GM19240 (cell line): ENCODE measurements around the gene MRPL12.

ENCODE experiments used
- DNase-seq: peaks from one replicate; pipeline ENCODE4 v3.0.0; 2011; ENCODE audit warnings: low spot score; ENCODE audit not compliant: insufficient read length

The MRPL12 gene

DNA sequence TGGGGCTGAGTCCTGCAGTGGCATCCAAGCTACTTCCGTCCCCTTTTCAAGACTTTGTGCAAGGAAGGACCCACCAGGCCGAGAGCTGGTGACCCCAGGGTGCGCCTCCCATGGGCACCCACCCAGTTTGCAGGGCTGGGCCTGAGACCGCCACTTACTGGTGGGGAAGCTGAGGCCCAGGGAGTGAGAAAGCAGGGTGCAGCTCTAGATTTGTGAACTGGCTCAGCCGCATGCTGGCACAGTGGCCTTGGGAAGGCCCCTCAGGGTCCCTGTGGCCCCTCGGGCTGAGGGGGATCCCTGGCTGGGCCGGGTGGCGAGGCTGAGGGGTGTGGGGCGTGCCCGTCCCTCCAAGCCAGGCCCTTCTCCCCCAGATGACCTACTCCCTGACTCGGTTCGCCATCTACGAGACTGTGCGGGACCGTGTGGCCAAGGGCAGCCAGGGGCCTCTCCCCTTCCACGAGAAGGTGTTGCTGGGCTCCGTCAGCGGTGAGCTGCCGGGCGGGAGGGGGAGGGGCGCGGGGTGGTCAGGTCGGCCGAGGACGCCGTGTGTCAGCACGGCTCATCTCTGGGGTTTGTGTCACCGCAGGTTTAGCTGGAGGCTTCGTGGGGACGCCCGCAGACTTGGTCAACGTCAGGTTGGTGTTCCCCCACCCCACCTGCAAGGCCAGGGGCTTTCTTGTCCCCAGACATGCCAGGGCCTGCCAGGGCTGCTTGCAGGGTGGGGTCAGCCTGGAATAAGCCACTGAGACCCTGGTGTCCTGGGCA is 12.1 kb downstream of the MRPL12 start:
- DNase-seq: no peak

DNA sequence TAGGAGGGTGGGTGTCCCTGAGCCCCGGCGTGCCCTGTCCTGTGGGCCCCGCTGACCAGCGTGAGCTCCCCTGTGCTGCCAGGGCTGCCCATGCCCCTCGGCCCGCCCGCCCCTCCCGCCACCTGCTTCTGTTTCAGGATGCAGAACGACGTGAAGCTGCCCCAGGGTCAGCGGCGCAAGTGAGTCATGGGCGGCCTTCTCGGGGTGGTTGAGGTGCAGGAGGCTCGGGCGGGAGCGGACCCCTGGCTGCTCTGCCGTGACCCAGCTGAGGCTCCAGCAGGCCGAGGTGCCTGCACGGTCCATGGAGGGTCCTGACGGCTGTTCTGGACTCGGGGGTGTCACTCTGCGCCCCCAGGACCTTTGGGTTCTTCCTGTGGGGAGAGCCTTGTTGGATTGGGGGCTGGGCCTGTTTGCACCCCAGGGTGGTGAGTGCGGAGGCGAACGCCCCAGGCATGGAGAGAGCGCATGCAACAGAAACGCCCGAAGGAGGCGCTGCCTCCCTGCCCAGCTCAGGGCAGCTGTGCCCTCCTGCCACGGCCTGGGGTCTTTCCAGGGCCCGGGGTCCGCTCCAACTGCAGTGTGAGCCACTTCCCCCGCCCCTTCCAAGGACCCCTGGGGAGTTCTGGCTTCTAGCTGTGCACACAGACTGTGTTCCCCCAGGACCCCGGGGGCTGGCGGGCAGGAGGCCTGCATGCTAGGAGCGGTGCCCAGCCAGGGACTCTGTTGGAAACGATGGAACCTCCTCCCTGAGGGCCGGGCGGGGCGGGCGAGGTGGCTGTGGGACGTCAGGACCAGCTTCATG is 12.9 kb downstream of the MRPL12 start:
- no peak for DNase-seq

DNA sequence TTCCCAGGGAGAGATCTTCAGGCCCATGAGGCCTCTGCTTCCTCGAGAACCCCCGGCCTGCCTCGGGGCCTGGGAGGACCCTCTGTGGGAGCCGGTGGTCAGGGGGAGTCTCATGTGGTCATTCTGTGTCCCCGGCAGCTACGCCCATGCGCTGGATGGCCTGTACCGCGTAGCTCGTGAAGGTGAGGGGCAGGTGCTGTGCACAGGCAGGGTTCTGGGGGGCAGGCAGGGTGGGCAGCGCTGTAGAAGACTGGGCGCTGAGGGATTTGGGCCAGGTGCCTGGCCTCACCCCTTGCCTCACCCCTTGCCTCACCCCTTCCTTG is 13.5 kb downstream of the MRPL12 start:
- DNase-seq: no peak

DNA sequence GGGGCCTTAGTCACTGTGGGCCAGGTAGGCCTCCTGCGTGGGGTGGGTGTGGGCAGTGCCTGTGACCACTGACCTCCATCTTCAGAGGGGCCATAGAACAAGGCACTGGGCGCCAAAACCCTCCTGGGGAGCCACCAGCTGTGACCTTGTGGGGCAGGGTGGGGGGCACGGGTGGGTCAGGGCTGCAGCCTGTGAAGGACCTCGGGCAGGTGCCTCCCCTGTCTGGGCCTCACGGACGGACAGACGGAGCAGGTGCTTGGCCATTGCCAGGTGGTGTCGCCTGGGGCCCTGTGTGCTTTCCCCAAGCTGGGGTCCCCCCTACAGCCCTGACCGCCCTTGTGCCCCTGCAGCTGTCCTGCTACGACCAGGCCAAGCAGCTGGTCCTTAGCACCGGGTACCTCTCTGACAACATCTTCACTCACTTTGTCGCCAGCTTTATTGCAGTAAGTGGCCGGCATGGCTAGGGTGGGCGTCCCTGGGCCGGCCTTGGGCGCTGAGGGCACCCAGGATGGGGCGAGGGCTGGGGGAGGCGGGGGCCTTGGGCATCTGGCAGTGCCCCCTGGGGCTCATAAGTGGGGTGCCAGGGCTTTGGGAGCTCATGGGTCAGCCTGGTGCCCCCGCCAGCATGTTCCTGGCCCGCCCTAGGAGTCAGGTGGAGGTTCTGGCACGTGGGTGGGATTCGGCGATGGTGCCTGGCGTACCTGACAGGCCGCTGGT is 14.0 kb downstream of the MRPL12 start:
- DNase-seq: no peak

DNA sequence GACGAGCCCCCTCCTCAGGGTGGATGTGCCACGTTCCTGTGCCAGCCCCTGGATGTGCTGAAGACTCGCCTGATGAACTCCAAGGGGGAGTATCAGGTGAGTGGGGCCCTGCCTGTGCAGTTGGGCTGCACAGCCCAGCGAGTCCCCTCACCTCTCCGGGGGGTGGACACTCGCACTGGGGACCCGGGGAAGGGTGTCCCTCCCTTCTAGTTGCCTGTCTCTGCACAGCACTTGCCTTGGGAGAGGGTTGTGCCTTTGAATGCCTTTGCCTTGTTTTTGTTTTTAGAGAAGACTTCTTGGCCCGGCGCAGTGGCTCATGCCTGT is 14.6 kb downstream of the MRPL12 start:
- no peak for DNase-seq

DNA sequence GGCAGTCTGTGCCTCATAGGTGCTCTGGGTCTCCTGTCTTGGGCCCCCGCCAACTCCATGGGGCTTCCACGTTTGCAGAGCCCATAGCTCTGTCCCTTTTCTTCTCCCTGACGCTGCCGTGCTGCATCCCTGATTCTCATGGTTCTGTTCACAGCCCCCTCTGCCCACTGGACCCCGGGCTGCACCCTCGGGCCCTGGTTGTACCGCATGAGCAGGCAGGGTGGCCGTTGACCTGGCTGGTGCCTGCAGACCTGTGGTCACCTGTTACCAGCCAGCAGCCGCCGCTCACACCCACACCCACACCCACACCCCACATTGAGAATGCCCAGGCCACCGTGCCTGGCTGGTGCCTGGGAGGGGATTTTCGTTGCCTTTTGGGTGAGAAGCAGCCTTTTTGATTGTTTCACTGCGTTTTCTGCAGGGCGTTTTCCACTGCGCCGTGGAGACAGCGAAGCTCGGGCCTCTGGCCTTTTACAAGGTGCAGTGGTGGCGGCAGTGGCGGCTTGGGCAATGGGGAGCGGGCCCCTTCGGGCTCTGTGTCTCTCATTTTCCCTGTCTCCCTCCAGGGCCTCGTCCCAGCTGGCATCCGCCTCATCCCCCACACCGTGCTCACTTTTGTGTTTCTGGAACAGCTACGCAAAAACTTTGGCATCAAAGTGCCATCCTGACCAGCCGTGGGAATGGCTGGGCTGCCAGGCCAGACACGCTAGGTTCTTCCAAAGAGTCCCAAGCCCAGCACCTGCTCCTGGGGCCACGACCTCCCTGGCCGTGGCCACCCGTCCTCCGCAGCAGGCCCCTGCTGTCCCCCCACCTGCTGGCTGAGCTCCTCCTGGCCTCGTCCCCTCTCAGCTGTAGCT is 16.5 kb downstream of the MRPL12 start:
- DNase-seq: no peak

DNA sequence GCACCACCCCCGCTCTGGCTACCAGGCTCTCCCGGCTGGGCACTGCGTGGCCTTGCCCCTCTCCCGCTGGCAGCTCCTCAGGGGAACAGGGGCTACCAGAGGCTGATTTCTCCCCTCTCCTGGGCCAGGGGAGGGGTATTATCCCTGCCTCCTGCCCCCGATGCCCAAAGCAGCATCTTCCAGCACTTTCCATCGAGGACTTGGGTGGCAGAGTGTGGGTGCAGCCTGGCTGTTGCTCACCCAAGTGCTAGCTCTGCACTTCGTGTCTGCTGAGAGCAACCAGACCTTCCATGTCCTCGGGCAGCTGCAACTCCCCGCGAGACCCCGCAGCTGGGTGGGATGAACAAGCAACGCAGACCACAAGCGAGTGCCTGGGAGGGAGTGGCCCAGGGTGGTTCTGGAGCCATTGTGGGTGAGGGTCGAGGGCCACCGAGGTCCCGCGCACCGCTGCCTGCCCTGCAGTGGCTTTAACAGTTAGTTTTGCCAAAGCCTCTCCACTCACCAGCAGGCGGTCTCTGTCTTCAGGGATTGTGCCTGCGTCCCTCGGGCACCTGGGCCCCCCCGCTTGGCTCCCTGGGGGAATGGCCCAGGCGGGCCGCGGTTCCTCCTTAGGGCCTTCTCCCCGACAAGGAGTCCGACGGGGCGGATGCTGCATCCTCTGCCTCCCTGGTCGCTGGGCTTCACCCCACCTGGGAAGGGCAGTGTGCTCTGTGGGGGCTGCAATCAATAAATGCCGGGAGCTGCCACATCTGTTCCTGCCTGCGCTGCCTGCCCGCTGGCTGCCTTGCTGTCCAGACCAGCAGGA is 17.3 kb downstream of the MRPL12 start:
- DNase-seq: no peak

DNA sequence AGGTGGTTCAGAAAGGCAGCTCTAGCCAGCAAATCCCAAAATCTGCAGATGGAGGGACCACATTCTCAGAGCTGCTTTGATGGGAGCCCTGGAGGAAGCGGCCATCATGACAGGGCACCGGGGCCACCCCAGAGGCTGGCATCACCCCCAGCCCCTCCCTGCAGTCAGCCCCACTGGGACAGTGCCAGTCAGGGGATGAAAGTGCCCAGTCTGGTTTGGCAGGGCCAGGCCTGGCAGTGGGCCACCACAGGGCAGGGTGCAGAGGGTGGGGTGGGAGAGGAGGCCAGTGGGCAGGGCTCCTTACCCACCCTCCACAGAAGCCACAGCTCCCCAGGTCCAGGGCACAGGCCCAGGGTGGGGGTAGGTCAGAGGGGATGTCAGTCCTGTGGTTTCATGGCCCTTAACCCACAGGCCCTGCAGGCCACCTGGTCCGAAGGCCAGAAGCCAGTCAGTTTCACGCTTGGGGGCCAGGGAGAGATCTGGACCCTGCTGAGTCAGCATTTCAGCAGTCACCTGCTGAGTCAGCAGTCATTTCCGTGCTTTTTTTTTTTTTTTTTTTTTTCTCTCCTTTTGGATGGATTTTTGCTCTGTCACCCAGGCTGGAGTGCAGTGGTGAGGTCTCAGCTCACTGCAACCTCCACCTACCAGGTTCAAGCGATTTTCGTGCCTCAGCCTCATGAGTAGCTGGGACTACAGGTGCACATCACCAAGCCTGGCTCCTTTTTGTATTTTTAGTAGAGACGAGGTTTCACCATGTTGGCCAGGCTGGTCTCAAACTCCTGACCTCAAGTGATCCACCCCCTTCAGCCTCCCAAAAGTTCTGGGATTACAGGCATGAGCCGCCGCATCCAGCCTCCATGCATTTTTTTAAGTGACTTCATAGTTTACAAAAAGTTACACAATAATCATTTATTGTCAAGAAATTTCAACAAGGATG is 19.3 kb downstream of the MRPL12 start:
- no peak for DNase-seq

DNA sequence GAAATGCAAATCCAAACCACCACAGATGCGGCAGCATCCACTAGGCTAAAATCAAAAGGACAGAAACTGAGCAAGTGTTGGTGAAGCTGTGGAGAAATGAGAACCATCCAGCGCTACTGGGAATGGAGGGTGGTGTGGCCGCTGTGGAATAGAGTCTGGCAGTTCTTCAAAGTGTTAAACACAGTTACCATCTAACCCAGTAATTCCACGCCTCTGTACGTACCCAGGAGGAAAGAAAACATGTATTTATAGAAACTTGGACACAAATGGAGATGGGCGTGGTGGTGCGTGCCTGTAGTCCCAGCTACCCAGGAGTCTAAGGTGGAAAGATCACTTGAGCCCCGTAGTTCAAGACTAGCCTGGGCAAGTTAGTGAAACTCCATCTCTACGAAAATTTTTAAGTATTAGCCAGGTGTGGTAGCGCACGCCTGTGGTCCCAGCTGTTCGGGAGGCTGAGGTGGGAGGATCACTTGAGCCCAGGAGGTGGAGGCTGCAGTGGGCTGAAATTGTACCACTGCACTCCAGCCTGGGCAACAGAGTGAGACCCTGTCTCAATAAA is 20.6 kb downstream of the MRPL12 start:
- DNase-seq: no peak

DNA sequence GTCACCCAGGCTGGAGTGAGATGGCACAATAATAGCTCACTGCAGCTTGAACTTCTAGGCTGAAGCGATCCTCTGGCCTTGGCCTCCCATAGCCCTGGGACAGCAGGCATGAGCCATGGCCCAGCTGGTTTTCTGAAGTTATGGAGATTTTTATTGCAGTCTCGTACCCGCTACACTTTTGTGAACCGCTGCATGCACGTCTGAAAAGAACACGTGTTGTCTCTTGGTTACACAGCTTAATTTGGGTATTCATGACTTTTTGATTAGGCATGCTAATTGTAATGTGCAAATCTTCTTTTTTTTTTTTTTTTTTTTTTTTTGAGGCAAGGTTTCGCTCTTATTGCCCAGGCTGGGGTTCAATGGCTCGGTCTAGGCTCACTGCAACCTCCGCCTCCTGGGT is 22.3 kb downstream of the MRPL12 start:
- DNase-seq: no peak

DNA sequence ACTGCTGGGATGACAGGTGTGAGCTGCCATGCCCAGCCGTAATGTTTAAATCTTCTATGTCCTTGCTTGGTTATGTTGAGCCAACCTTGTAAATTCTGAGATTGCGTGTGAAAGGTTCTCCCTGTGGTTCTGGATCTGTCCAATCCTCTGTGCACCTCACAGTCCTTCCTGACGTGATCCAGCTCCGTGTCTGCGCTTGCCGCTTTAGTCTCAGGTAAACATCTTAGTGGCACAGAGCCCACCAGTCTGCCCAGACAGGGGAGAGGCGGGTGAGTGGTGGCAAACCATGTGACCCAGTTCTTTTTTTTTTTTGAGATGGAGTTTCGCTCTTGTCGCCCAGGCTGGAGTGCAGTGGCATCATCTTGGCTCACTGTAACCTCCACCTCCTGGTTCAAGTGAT is 22.8 kb downstream of the MRPL12 start:
- no peak for DNase-seq

DNA sequence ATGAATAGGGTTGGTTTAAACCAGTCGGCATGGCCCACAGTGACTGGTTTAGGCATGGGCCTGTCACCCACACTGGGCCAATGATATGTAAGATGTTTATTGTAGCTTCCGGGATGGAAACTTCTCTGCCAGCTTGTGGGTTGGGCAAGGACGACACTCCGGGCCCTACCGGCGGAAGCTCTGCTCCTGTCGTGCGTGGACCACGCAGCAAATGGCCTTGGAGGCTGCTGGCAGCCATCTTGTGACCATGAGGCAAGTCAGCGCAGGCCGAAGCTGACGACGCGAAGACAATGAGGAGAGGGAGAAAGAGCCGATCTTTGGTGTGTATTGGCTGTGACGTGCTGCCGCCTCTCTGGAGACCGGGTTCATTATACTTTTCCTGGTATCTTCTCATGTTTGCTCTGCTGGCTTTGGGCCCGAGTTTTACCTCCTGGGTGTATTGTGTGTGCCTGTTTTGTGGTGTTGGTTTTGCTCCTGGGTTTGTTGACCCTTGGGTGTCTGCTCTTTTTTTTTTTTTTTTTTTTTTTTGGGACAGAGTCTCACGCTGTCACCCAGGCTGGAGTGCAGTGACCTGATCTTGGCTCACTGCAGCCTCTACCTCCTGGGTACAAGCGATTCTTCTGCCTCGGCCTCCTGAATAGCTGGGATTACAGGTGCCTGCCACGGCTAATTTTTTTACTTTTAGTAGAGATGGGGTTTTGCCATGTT is 24.3 kb downstream of the MRPL12 start:
- no peak for DNase-seq

DNA sequence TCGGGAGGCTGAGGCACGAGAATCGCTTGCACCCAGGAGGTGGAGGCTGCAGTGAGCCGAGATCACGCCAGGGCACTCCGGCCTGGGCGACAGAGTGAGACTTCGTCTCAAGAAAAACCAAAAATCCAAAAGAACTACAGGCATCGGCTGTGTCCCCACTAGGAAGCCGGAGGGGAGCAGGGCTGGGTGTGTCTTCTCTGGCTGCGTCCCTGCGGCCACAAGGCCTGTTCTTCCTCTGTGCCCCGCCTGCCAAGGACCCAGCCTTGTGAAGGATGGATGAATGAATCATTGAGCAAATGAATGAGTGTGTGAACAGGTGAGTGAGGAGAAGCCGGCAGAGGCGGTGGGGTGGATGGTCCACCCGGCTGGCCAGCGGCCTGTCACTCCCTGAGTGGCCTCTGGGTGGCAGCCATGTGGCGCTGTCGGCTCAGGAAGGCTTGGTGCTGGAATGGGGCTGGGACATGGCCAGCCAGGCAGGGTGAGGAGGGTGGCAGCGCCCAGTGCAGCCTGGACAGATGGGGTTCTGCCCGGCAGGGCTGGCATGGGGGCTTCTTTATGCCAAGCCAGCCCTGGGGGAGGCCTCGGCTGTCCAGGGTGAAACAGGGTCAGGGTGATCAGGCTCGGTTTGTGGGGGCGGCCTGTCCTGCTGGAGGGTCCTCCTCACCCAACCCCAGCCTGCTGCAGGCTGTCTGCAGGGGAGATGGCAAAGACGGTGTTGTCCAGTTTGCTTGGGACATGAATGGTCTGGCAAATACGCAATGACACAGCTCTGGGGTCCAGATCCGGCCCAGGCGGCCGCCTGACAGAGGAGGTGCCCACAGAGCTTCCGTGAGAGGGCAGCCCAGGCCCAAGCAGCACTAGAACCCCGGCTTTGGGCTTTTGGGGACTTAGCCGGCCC is 30.6 kb downstream of the MRPL12 start:
- peak; percentile 94 for DNase-seq

DNA sequence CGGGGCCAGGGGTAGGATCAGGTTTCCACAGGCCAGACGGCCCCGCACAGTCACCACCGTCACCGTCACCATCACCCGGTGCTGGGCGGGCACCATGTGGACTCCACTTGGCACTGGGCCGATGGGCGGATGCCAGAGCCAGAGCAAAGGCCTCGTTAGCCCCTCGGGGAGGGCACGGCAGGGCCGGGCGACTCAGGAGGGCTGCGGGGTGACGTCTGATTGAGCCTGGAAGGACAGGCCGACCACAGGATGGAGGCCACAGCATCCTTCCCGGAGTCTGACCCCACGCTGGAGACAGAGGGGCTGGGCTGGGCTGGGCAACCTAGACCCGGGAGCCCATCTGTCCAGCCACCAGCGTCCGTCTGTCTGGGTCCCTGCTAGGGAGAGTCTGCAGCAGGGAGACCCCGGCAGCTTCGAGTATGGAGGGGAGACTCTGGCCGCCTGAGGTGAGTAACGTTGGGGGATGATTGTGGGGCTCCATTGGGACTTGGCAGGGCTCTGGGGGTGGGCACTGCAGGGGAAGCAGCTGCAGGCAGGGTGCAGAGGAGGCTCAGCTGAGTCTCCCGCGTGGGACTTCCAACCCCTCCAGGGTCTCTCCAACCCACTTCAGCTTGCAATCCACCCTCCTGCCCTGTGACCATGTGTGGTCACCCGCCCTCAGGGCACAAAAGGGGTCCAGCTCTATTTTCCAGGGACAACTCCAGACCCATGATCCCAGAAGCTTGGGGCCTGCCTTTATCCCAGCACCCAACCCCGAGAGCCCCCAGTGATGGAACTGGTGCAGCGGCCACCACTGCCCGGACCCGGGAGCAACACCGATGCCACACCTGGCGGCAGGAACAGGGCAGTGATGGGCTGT is 31.5 kb downstream of the MRPL12 start:
- no peak for DNase-seq

DNA sequence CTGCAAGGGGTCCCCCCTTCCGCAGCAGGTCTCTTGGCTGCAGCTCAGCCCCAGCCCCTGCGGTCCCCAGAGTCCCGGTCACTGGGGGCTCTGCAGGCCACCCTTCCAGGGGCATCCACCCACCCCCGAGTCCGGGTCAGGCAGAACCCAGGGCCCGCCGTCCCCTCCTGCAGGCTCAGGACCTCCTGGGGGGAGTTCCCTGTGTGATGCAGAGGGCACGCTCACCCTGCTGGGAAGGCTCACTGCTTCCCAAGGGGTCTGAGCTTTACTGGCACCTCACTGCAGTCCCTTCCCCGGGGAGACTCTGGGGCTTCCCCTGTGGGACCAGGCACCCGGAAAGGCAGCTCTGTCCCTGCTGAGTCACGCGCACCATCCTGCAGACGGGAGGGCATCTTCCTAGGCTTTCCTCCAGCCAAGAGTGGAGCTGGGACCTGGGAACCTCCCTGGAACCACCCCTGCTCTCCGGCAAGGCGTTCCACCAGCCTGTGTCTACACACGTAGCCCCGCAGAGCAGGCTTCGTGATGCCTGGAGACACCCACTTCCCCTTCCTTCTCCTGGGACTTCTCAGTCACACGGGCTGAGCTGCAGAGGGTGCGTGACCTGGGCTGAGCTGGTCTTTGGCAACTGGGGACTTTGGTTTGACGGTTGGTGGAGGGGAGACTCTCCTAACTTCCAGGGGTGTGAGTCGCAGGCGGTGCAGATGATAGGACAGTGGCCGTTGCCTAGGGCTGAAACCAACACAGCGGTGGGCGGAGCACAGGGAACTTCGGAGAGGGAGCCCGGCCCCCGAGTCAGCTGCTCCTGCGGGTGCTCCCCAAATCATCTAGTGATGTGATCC is 32.3 kb downstream of the MRPL12 start:
- DNase-seq: no peak
